HG03378 (cell line): ENCODE results near the gene SLC17A8.
"Not testable (repeated sequence)": the region's sequence is repeated elsewhere in the genome, so short reads cannot be mapped to it uniquely, and the experiment has no call there.

Experiments used
- ATAC-seq: cut with Tn5 transposase; IDR thresholded peaks from one replicate; pipeline ENCODE4 v1.9.1; 2021; ENCODE audit warnings: mild to moderate bottlenecking, moderate library complexity; ENCODE audit not compliant: unreplicated experiment

The SLC17A8 gene

DNA sequence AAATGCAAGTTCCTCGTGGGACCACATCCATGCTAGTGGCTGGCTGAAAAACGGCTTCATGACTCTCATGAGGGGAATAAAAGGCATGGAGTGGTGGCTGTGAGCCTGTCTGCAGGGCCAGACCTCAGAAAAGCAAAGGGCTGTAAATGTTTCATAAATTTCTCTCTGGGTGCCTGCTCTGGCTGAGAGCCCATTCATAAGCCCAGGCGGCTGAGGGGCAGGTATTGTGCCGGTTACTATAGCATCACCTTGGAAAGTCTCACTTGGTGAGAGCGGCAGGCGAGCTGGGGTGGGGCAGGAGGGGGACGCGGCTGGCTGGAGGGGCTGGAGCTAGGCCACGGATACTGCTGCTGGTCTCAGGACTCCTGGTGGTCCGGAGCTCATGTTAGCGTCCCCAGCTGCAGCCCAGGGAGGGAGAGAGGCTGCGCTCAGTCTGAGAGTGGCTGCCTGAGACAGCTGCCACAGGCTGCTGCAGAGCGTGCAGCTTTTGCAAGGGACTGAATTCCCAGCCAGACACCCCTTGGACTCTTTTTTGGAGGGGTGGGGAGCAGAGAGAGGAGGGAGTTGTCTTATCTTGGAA is at the start of gene SLC17A8:
Gene SLC17A8, plus strand, starts transcription at position 431 of the 580 bp plus-strand sequence. CDS start 318 bp downstream, outside the sequence.
- ATAC-seq: no peak

GRCh38 chr12:100308138-100308537 is 48.7 kb upstream of the SLC17A8 start:
- ATAC-seq: not testable (repeated sequence)

- ATAC-seq: no peak
Measured at GRCh38 chr12:100311317-100311716, 45.6 kb upstream of the SLC17A8 start.

DNA sequence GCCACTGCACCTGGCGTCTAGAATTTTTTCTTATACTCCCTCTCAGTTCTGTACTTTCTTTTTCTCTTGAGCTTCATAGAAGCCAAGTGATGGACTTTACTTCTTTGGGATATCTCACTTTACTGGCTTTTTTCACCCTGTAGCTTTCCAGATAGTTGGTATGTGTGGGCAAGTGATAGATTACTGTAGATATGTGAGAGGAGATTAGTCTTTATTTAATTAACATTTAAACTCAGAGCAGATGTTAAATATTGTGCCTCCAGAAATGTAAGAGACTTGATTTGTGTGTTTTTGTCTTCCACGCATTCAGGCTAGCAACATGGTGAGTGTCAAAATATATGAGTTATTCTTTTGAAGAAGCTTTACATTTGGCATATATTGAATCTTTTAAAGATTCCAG is 39.5 kb upstream of the SLC17A8 start:
- ATAC-seq: no peak

DNA sequence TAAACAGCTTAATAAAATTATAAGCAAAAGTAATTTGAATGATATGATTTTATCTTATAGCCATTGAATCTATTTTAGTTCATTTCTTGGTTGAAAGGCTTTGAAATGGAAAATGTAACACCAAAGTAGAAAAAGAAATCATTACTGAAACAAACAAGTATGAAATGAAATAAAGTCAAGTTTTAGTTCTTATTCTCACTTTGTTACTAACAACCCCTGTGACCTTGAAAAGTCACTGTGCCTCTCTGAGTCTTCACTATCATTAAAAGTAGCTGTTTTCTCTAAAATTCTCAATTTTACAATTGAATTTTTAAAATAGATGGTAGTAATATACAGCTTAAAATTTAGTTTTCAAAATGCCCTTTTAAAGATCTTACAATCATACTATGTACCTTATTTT is 32.4 kb upstream of the SLC17A8 start:
- no peak for ATAC-seq

DNA sequence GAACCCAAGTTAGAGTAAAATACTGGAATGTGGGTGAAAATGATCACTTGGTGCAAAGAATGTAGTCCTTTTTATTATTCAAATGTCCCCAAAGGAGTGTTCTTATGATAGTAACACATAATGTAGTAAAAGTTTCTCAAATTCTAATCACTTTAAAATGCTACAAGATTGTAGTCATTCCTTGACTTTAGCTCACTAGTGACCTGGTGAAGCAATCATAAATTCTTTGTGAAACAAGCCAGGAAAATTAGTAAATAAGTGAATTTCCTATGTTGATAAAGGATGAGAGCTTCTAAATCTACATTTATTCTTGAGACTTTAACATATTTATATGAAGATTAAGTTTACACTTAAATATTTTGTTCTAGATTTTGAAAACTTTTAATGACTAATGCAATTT is 30.7 kb upstream of the SLC17A8 start:
- no peak for ATAC-seq

DNA sequence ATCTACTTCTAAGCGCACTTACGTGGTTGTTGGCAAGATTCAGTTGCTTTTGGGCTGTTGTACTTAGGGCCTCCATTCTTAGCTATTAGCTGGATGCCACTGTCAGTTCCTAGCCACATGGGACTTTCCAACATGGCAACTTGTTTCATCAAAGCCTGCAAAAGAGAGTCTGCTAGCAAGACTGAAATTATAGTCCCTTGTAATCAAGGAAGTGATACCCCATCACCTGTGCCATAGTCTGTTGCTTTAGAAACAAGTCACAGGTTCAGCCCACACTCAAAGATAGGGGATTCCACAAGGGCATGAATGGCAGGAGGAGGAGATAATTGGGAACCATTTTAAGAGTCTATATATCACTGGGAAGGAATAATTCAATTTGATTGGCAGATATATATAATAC is 27.1 kb upstream of the SLC17A8 start:
- peak; percentile 94 for ATAC-seq

- no peak for ATAC-seq
Measured at GRCh38 chr12:100331871-100332270, 25.0 kb upstream of the SLC17A8 start.

DNA sequence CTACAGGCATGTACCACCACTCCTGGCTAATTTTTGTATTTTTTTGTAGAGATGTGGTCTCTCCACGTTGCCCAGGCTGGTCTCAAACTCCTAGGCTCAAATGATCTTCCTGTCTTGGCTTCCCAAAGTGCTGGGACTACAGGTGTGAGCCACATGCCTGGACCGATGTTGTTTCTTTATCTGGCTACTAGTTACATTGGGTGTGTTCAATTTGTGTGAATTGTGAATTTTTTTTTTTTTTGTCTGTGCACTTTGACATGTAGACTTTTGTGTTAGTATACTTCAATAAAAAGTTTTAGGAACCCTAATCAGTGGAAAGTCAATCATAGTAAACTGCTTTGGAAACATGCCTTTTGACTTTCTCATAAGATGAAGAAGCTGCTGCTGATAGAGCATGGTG is 24.0 kb upstream of the SLC17A8 start:
- no peak for ATAC-seq

DNA sequence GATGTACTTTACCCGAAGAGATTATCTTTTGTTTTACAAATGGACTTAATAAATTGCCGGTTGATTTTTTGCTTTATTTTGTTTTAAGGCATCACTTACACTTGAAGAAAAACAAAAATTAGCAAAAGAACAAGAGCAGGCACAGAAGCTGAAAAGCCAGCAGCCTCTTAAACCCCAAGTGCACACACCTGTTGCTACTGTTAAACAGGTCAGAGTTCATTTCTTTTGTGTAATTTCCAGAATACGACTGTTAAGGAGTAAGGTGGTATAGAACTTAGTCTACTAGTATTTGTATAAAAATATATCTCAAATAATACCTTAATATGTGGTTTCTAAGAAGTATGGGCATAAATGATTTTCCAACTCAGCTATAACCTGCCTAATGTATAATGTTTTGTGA is 19.6 kb upstream of the SLC17A8 start:
- ATAC-seq: no peak

GRCh38 chr12:100337727-100338126 is 19.1 kb upstream of the SLC17A8 start:
- no peak for ATAC-seq

DNA sequence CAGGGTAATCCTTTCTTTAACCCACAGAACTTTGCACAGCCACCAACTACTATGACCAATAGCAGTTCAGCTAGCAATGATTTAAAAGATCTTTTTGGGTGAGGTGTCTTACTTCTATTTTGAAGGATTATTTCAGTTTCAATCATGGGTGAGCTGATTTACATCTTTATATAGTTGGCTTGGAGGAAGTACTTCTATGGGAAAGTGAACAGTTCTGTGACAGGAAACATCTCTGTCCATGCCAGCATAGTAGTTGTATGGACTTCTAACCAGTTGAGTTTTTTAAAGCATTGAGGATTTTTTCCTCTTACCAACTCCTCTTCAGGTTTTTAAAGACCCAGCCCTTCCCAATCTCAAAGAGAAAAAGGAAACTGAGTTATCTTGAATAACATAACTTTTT is 17.8 kb upstream of the SLC17A8 start:
- no peak for ATAC-seq

DNA sequence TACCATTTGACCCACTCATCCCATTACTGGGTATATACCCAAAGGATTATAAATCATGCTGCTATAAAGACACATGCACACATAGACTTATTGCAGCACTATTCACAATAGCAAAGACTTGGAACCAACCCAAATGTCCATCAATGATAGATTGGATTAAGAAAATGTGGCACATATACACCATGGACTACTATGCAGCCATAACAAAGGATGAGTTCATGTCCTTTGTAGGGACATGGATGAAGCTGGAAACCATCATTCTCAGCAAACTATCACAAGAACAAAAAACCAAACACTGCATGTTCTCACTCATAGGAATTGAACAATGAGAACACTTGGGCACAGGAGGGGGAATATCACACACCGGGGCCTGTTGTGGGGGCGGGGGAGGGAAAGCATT is 14.0 kb upstream of the SLC17A8 start:
- ATAC-seq: not testable (repeated sequence)

- ATAC-seq: not testable (repeated sequence)
Measured at GRCh38 chr12:100344351-100344750, 12.5 kb upstream of the SLC17A8 start.

- no peak for ATAC-seq
Measured at GRCh38 chr12:100345020-100345767, 11.7 kb upstream of the SLC17A8 start.

DNA sequence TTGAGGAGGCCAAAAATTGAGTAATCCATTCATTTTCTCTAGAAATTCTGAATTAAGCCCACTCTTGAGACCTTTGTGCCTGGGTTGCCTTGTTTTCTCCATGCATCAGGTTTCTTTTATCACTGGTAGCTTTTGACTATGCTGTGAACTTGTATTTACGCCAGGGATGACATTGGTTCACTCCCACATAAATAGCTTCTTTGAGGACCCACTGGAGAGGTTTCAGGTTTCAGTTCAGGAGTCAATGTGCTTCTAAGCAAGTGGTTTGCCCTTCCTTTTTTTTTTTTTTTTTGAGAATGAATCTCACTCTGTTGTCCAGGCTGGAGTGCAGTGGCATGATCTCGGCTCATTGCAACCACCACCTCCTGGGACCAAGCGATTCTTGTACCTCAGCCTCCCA is 10.2 kb upstream of the SLC17A8 start:
- ATAC-seq: no peak

DNA sequence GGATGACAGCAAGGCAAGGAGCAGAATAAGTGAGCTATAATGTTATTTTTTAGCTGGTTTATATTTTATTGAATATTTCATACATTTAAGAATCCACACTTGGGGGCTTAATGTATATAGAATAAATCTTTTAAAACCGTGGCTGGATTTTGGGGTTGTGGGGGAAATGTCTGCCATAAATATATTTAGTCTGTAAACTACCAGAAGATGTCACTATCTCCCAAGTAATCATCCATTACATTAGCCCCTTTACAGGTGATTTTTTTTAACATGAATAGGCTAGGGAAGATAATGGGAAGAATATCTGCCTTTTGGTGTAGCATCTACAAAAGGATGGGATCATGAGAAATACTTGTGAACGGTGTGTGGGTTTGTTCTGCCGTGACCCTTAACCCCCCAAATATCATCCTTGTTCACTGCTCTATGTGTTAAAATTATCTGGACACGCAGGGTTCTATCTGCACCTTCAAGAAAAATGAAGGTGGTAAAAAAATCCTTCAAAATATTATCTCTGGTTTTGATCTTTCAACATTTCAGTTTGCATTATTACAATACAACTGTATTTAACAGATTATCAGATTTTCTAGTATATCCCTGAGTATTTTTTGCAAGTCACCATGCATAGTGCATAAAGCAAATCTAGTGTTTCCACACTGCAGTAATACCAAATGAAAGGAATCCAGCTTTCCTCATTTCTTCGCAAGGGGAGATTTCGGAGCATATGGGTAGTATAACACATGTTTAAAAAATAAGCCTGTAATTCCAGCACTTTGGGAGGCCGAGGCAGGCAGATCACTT is 8.0 kb upstream of the SLC17A8 start:
- no peak for ATAC-seq

- ATAC-seq: no peak
Measured at GRCh38 chr12:100359248-100359647, 2.4 kb downstream of the SLC17A8 start.

GRCh38 chr12:100359822-100360221 is 2.9 kb downstream of the SLC17A8 start:
- no peak for ATAC-seq

- ATAC-seq: no peak
Measured at GRCh38 chr12:100360450-100360849, 3.6 kb downstream of the SLC17A8 start.

GRCh38 chr12:100364324-100364723 is 7.5 kb downstream of the SLC17A8 start:
- no peak for ATAC-seq

GRCh38 chr12:100365411-100365810 is 8.5 kb downstream of the SLC17A8 start:
- ATAC-seq: no peak
